DND-41 (cell line): ENCODE results near the gene ARHGEF19.

Experiments used
- EZH2 ChIP-seq: IDR thresholded peaks from 3 replicates; pipeline ENCODE4 v1.6.1; 2012; ENCODE audit warnings: borderline replicate concordance, low read depth, mild to moderate bottlenecking, moderate library complexity, low read length, inconsistent platforms; ENCODE audit not compliant: severe bottlenecking
- TF ChIP-seq, protein P1 (sequence below): IDR thresholded peaks from 2 replicates; pipeline ENCODE4 v1.5.1; 2012; ENCODE audit warnings: borderline replicate concordance, low read length, moderate library complexity, mild to moderate bottlenecking; ENCODE audit not compliant: poor library complexity, severe bottlenecking; ENCODE audit errors: extremely low read depth

GRCh38 chr1:16205334-16205671 lies 7.1 kb downstream of the ARHGEF19 start:
- TF ChIP-seq, protein P1, sequence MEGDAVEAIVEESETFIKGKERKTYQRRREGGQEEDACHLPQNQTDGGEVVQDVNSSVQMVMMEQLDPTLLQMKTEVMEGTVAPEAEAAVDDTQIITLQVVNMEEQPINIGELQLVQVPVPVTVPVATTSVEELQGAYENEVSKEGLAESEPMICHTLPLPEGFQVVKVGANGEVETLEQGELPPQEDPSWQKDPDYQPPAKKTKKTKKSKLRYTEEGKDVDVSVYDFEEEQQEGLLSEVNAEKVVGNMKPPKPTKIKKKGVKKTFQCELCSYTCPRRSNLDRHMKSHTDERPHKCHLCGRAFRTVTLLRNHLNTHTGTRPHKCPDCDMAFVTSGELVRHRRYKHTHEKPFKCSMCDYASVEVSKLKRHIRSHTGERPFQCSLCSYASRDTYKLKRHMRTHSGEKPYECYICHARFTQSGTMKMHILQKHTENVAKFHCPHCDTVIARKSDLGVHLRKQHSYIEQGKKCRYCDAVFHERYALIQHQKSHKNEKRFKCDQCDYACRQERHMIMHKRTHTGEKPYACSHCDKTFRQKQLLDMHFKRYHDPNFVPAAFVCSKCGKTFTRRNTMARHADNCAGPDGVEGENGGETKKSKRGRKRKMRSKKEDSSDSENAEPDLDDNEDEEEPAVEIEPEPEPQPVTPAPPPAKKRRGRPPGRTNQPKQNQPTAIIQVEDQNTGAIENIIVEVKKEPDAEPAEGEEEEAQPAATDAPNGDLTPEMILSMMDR = no peak
- TF ChIP-seq EZH2 = no peak
